ENCODE results near the gene DXO.
A peak's percentile ranks its signal among the peaks of the same experiment; 100 is the strongest.
"Not testable (repeated sequence)": the region's sequence is repeated elsewhere in the genome, so short reads cannot be mapped to it uniquely, and the experiment has no call there.

The DXO gene

DNA sequence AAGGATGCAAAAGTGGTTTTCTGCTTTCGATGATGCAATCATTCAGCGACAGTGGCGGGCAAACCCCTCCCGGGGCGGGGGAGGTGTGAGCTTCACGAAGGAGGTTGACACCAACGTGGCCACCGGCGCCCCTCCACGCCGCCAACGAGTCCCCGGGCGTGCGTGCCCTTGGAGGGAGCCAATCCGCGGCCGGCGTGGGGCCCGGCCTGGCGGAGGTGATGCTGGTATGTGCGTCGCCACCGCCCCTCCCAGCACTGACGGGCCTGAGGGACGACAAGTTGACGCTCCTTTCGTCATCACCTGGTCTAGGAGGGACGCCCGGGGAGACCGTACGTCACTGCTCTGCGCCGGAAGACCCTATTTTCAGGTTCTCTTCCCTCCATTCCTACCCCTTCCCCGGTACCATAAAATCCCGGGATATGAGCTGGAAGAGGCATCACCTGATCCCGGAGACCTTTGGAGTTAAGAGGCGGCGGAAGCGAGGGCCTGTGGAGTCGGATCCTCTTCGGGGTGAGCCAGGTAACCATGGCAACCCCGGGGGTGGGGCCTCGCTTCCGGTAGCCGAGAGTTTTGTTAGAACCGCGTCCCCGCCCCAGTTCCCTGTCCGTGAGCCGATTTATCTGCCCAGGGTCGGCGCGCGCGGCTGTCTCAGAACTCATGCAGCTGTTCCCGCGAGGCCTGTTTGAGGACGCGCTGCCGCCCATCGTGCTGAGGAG lies at the start of gene DXO:
TSS of gene DXO (minus strand) at position 146 of the 716 bp plus-strand sequence. CDS start 463 bp downstream, outside the sequence.
- peak; percentile 97 for DNase-seq

- DNase-seq = not testable (repeated sequence)
These were observed 42.6 kb upstream of the DXO start, which contains the start of gene C4B for GRCh38 chr6:32014547-32014946. TSS of gene C4B (plus strand) at chr6:32014795. CDS start at chr6:32014846, 51 bp downstream.

DNA sequence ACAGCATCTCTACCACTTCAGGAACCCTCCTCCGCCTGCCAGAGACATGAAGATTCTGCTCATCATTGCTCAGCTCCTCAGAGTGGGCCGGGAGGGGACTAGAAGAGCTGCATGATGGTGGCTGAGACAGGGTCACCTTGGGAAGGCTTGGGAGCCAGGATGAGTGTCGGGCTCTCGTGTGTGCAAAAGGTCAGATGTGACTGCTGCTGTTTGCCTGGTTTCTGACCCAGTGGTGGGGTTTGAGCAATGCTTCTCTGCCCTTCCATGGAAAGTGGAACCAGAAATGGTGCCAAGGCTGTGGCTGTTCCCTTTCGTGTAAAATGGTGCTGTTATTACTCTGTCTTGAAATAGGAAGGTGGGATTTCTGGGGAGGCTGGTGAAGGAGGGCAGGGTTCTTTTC lies 41.8 kb upstream of the DXO start:
- not testable (repeated sequence) for DNase-seq

- DNase-seq = not testable (repeated sequence)
These were observed 41.1 kb upstream of the DXO start for GRCh38 chr6:32012941-32013617.

DNA sequence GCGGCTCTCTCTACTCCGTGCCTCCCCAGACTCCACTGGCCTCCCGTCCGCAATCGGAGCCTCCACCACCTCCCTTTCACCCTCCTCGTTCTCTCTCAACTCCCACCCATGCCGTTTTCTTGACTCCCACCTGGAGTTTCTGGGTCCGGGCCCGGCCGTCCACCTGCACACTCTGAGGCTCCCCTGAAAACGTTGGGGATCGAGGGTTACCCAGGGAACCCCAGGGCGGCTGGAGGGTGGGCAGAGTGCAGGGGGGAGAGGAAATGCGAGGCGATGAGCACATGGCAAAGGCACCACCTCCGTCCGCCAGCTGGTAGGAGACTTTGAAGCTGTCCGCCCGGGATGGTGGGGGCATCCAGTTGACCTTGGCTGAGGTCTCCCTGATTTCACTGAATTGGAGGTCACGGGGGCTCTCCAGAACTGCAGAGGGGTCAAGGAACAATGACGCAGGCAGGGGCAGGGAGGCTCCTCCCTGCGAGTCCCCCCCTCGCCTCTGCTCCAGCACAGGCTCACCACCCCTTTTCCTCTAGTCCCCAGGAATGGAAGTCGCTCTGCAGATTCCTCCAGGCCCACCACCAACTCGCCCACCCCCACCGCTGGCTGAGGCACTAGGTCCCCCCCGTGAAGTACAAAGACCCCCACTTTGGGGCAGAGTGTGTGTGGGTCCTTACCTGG lies 39.1 kb upstream of the DXO start:
- DNase-seq = not testable (repeated sequence)

DNA sequence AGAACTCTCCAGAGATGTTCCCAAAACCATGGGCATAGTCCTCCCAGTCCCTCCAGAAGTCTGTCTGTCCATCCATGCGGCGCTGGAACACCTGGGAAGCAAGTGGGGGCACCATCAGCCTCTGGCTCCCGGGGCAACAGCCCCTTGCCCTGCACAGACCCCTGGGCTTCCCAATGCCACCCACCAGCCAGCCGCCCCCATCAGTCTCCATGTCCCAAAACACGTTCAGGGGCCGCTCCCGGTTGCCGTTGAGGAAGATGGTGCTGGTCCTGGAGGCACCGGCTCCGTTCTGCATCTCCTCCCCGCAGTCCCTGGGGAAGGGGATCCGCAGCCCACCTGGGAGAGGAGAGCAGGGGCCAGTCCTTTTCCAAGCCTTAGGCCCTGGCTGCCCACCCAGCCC lies 37.6 kb upstream of the DXO start:
- DNase-seq = not testable (repeated sequence)

DNA sequence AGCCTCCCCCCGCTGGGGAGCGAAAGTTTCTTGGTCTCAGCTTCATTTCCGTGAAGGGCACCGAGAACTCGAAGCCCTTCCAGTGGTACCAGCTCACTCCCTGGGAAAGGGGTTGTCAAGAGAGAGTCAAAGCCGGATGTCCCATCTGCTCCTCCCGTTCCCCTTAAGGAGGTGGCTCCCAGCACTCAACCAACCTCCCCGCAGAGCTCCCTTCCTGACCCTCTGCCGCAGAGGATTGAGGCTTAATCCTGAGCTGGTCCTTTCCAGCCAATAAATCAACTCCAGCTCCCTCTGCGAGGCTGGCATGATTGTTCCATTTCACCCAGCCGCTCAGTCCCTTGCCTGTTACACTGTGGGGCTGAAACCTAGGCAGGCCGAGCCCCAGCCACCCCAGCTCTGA lies 36.7 kb upstream of the DXO start:
- peak; percentile 35 for DNase-seq

- DNase-seq = not testable (repeated sequence)
These were observed 36.1 kb upstream of the DXO start for GRCh38 chr6:32008037-32008436.

DNA sequence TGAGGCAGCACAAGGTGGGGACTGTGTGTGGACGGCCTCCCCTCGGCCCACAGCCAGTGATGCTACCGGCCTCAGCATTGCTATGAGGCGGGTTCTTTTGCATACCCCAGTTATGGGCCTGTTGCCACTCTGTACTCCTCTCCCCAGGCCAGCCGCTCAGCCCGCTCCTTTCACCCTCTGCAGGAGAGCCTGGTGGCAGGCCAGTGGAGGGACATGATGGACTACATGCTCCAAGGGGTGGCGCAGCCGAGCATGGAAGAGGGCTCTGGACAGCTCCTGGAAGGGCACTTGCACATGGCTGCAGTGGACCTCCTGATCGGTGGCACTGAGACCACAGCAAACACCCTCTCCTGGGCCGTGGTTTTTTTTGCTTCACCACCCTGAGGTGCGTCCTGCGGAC lies 35.1 kb upstream of the DXO start:
- DNase-seq = peak; percentile 41

GRCh38 chr6:32005991-32006529 lies 34.1 kb upstream of the DXO start:
- peak; percentile 42 for DNase-seq

- not testable (repeated sequence) for DNase-seq
These were observed 33.6 kb upstream of the DXO start for GRCh38 chr6:32005538-32005880.

DNA sequence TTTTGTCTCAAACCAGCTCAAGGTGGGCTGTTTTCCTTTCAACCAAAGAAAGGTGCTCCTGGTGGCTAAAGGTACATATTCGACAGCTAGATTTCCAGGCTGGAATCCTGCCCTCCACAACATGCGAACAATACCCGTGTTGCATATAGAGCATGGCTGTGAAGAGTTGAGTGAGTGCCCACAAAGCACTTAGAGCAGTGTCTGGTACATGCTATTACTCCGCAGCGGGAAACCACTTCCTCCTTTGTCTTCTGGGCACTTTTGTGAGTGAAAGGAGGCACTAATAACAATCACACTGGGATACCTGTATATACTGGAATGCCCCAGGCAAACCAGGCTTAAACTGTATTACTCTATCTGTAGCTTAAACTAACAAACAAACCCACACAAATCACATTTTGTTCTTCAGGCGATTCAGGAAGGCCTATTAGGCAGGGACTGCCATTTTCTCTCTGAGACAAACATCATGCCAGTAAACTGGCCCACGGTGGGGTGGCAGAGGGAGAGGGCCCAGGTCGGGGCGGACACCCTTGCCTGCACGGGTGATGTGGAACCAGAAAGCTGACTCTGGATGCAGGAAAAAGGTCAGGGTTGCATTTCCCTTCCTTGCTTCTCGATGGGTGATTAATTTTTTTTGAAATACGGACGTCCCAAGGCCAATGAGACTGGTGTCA lies 33.1 kb upstream of the DXO start:
- DNase-seq = not testable (repeated sequence)

DNA sequence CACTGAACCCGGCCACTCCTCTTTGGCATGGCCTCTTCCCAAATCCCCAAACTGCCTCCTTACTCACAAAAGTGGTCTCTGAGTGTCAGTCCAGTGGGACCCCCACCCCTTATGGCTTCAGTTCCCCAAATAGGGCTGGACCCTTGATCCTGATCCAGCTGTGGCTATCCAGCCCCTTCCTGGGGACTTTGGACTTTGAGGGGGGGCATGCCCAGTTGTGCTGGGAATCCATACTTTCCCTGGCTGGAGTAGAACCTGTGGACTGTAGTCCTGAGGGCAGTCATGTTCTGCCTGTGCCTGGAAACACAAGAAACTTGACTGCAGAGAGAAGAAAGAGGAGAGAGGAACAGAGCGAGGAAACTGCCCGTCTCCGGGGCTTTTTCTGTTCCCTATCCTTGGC lies 32.5 kb upstream of the DXO start:
- DNase-seq = not testable (repeated sequence)

DNA sequence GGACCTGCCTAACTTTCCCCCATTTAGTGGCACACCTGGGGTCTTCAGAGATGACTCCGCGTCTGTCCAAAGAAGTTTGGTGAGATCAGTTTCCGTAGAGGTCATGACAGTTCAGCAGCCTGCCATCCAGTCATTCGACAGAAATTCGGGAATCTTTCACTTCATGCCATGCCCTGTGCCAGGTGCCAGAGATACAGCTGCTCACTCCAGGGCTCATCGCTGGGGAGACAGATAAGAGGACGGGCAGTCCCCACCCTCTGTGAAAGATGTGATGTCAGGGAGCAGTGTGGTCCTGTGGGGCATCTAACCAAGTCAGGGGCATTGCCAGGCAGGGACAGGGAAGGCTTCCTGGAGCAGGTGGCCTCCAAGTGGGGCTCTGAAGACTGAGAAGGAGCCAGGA lies 31.4 kb upstream of the DXO start:
- DNase-seq = not testable (repeated sequence)

- not testable (repeated sequence) for DNase-seq
These were observed 30.8 kb upstream of the DXO start for GRCh38 chr6:32002546-32003268.

DNA sequence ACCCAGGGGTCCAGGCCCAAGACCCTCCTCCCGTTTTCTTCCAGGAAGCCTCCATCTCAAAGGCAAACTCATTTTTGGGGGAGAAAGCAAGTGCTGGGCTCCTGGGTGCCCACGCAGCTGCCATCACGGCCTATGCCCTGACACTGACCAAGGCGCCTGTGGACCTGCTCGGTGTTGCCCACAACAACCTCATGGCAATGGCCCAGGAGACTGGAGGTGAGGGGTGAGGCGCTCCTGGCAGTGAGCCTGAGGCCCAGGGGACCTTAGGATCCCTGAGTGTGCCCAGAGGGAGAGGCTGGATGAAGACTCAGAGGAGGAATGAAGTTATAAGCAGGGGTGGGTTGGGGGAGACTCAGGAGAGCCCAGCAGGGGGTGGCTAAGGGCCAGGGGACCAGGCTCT lies 24.4 kb upstream of the DXO start:
- not testable (repeated sequence) for DNase-seq

DNA sequence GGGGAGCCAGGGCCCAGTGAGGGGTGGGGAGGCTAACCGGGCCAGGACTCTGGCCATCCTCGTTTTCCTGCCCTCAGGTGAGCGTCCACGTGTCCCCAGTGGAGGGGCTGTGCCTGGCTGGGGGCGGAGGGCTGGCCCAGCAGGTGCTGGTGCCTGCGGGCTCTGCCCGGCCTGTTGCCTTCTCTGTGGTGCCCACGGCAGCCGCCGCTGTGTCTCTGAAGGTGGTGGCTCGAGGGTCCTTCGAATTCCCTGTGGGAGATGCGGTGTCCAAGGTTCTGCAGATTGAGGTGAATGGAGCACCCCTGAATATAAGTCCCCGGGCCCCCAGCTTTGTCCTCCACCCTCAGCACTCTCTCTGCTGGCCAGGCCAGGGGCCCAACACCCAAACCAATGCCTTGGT lies 22.5 kb upstream of the DXO start:
- not testable (repeated sequence) for DNase-seq

GRCh38 chr6:31989363-31989762 lies 17.4 kb upstream of the DXO start:
- not testable (repeated sequence) for DNase-seq

DNA sequence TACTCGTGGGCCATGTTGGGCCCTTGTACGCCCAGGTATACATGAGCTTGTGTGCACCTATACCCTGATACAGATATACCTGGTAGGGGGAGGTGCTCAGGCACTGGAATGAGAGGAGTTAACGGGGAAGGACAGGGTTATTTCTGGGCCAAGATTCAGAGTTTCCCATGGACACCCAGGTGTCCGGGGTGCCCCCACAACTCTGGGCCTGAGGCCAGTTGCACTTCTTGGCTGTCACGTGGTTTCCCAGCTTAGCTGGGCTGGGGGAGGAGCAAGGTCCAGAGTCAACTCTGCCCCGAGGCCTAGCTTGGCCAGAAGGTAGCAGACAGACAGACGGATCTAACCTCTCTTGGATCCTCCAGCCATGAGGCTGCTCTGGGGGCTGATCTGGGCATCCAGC lies 9.8 kb upstream of the DXO start, which contains the start of gene C4A:
TSS of gene C4A (plus strand) at position 314 of the 400 bp plus-strand sequence. CDS start at position 365, 51 bp downstream.
- not testable (repeated sequence) for DNase-seq

- DNase-seq = not testable (repeated sequence)
These were observed 9.1 kb upstream of the DXO start for GRCh38 chr6:31980998-31981397.

DNA sequence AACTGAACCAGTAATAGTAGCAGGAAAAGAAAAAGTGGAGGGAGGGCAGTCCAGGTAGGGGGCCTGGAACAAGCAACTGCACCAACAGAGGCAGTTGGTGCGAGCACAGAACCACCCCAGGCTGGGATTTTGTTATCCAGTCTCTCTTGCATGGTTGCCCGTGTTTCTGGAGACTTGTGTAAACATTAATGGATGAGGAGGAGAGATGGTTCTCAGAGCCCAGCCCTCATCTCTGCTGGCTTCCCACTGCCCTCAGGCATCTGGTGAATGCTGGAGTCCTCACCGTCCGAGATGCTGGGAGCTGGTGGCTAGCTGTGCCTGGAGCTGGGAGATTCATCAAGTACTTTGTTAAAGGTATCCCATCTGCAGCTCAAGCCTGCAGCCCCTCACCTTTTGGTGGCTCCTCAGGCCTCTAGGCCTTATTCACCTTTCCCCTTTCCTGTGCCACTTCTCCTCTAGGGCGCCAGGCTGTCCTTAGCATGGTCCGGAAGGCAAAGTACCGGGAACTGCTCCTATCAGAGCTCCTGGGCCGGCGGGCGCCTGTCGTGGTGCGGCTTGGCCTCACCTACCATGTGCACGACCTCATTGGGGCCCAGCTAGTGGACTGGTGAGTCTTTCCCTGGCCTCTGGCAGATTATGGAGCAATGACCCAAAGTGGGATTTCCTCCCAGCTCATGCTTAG lies 8.4 kb upstream of the DXO start:
- not testable (repeated sequence) for DNase-seq
